B cell (primary cell): ENCODE measurements around the gene ELF4. TPM values are rescaled to one million over a fixed set of nuclear protein-coding genes. Genes with fewer than 3 reads are reported as not detected.

Source experiments
- ATAC-seq: fragments of 200-7000 bp; cut with Tn5 transposase; one replicate; pipeline ENCODE4 v1.10.0; 2021; ENCODE audit warnings: low read depth, mild to moderate bottlenecking, moderate number of reproducible peaks, moderate library complexity
- CTCF ChIA-PET: fragments of 350-600 bp; sonication (Branson Sonifier 250); formaldehyde crosslinking; loops from one replicate; lab custom pipeline; 2021; ENCODE audit warnings: antibody characterized with exemption, inconsistent platforms; lab: Charles Lee
- POLR2A ChIA-PET: fragments of 350-600 bp; sonication (Branson Sonifier 250); formaldehyde crosslinking; loops from one replicate; lab custom pipeline; 2021; ENCODE audit warnings: antibody characterized with exemption; lab: Charles Lee
- DNase-seq: peaks from one replicate; pipeline ENCODE4 v3.0.0; 2013
- H2AFZ ChIP-seq: 2 replicates; pipeline ENCODE4 v1.6.1; 2012; ENCODE audit warnings: mild to moderate bottlenecking, low read depth, low read length; ENCODE audit not compliant: insufficient read depth, poor library complexity, severe bottlenecking
- H3K27ac ChIP-seq, 2 donors: 1 replicate in 1 of 2; 2 replicates in 1 of 2; pipeline ENCODE4 v1.5.1; 2012 to 2013; ENCODE audit warnings: low read length in 2 of 2, mild to moderate bottlenecking in 2 of 2, moderate library complexity in 1 of 2
- H3K27me3 ChIP-seq, 4 experiments: fragments of 200-600 bp in 1 of 4; sonication (generic) in 1 of 4; replicated peaks in 1 of 4; 1 replicate in 2 of 4; 2 replicates in 2 of 4; pipeline versions ENCODE4 v1.6.1 to v1.7.0; 2013 to 2016; ENCODE audit warnings: low read length in 3 of 4, mild to moderate bottlenecking in 2 of 4, mixed read lengths in 1 of 4, moderate library complexity in 1 of 4; ENCODE audit not compliant: insufficient read depth in 4 of 4, control insufficient read depth in 3 of 4; ENCODE audit errors: control extremely low read depth in 1 of 4
- H3K36me3 ChIP-seq, 2 experiments: replicated peaks in 1 of 2; 1 replicate in 1 of 2; 2 replicates in 1 of 2; pipeline versions ENCODE4 v1.6.1 to v1.7.1; 2013; ENCODE audit warnings: low read length in 1 of 2; ENCODE audit not compliant: insufficient read depth in 2 of 2, control insufficient read depth in 1 of 2; ENCODE audit errors: control extremely low read depth in 1 of 2, extremely low read depth in 1 of 2
- H3K4me1 ChIP-seq, 2 donors: fragments of 200-600 bp in 1 of 2; sonication (generic) in 1 of 2; 1 replicate in 1 of 2; 2 replicates in 1 of 2; pipeline versions ENCODE4 v1.5.1 to v1.6.1; 2013 to 2017; ENCODE audit warnings: low read length in 2 of 2; ENCODE audit not compliant: control insufficient read depth in 2 of 2, insufficient read depth in 2 of 2
- H3K4me2 ChIP-seq: replicated peaks from 2 replicates; pipeline ENCODE3; 2012; ENCODE audit warnings: mild to moderate bottlenecking, low read depth, low read length; ENCODE audit not compliant: poor library complexity, severe bottlenecking
- H3K4me3 ChIP-seq, 5 experiments: fragments of 200-600 bp in 1 of 5; sonication (generic) in 1 of 5; 1 replicate in 3 of 5; 2 replicates in 2 of 5; pipeline versions ENCODE4 v1.5.1 to v1.7.0; 2011 to 2016; ENCODE audit warnings: low read length in 4 of 5, mild to moderate bottlenecking in 4 of 5, low read depth in 2 of 5, control low read depth in 1 of 5, moderate library complexity in 1 of 5; ENCODE audit not compliant: insufficient read depth in 1 of 5; ENCODE audit errors: control extremely low read depth in 1 of 5, extremely low read depth in 1 of 5
- H3K79me2 ChIP-seq: fragments of 200-600 bp; sonication (generic); one replicate; pipeline ENCODE4 v1.6.0; 2016; ENCODE audit warnings: low read length; ENCODE audit not compliant: control insufficient read depth, insufficient read depth
- H3K9ac ChIP-seq: fragments of 200-600 bp; sonication (generic); 2 replicates; pipeline ENCODE4 v1.6.1; 2017; ENCODE audit warnings: mild to moderate bottlenecking, low read length, moderate library complexity
- H3K9me3 ChIP-seq, 3 donors: one replicate each; pipeline versions ENCODE4 v1.6.1 to v1.7.1; 2013; ENCODE audit warnings: low read length in 2 of 3; ENCODE audit not compliant: control insufficient read depth in 2 of 3, insufficient read depth in 1 of 3; ENCODE audit errors: control extremely low read depth in 1 of 3
- H4K20me1 ChIP-seq: 2 replicates; pipeline ENCODE4 v1.6.0; 2012; ENCODE audit warnings: mild to moderate bottlenecking, low read length; ENCODE audit not compliant: insufficient read depth, control insufficient read depth, poor library complexity, severe bottlenecking
- H3K27ac Mint-ChIP-seq: one replicate; pipeline ENCODE4 v1.8.0; 2021; ENCODE audit warnings: mixed read lengths
- H3K27me3 Mint-ChIP-seq: one replicate; pipeline ENCODE4 v1.8.0; 2021; ENCODE audit warnings: mixed read lengths
- H3K4me1 Mint-ChIP-seq: one replicate; pipeline ENCODE4 v1.8.0; 2021; ENCODE audit warnings: mixed read lengths
- H3K4me3 Mint-ChIP-seq: one replicate; pipeline ENCODE4 v1.8.0; 2021; ENCODE audit warnings: mixed read lengths
- H3K9me3 Mint-ChIP-seq: one replicate; pipeline ENCODE4 v1.8.0; 2022; ENCODE audit warnings: mixed read lengths; ENCODE audit not compliant: insufficient read depth
- CTCF ChIP-seq: fragments of 200-600 bp; IDR thresholded peaks from one replicate; pipeline ENCODE4 v1.8.0; 2022; ENCODE audit warnings: antibody characterized with exemption, mild to moderate bottlenecking
- EZH2 ChIP-seq: IDR thresholded peaks from 2 replicates; pipeline ENCODE4 v1.6.1; 2012; ENCODE audit warnings: borderline replicate concordance, low read depth, mild to moderate bottlenecking, moderate library complexity, low read length; ENCODE audit not compliant: insufficient read depth, poor library complexity, severe bottlenecking
- WGBS: methylation state at CpG from one replicate; pipeline ENCODE4 v1.1.5; 2013; ENCODE audit warnings: missing lambda C conversion rate; ENCODE audit not compliant: insufficient coverage; 5-methylcytosine and 5-hydroxymethylcytosine counted together
- intact Hi-C: fragments of 100-400 bp; cut with micrococcal nuclease; formaldehyde crosslinking; loops from one replicate; pipeline ENCODE4 v1.10.0; 2022
- polyA plus RNA-seq: library from polyadenylated mRNA; depleted of rRNA; stranded (reverse); fragments of >200 nt; gene quantifications from 2 replicates; pipeline ENCODE4 v1.2.3, GENCODE V29; 2012
- total RNA-seq, 2 donors: library from RNA; stranded (reverse); fragments of 120-200 nt in 1 of 2; gene quantifications; 1 replicate in 1 of 2; 2 replicates in 1 of 2; pipeline versions ENCODE4 v1.2.3 to v1.2.4, GENCODE V29; 2013 to 2022

ELF4 gene
- total and polyA plus RNA-seq, 2 donors (not counting 1 experiment from before 2014, with no cell fraction given) = 24.7 to 26.3 TPM

- H3K4me1 Mint-ChIP-seq = peaks cover 6% of the 10 kb centered on the region
- Histone ChIP-seq H3K4me1 (peaks cover 0 to 3% of the 10 kb centered on the region in 2 donors), H3K79me2 (peaks cover 23% of the 10 kb centered on the region), H3K4me3 (no peak overlapping the region), H3K9me3 (no peaks in the 10 kb centered on the region), H4K20me1 (peaks cover 7% of the 10 kb centered on the region), H3K27ac (no peak overlapping the region), H2AFZ (no peak overlapping the region), H3K4me2 (no peak overlapping the region), H3K9ac (no peak overlapping the region), H3K27me3 (no peaks in the 10 kb centered on the region), H3K36me3 (peaks cover 0 to 23% of the 10 kb centered on the region in 2 experiments)
- intact Hi-C loops = no loop called here
- H3K4me3 Mint-ChIP-seq = no peak overlapping the region
- ATAC-seq = no peak
- H3K27me3 Mint-ChIP-seq = no peaks in the 10 kb centered on the region
- CTCF ChIA-PET = no interaction called here
- no peak for DNase-seq
- POLR2A ChIA-PET = no interaction called here
- 86% methylated on average over 1 of the region's 4 CpGs for whole genome bisulfite sequencing
- no peaks in the 10 kb centered on the region for H3K9me3 Mint-ChIP-seq
- no peak overlapping the region for H3K27ac Mint-ChIP-seq
- TF ChIP-seq EZH2 (no peak), CTCF (no peak)
Observed at GRCh38 chrX:130075777-130076176, 34.5 kb downstream of the ELF4 start.

DNA sequence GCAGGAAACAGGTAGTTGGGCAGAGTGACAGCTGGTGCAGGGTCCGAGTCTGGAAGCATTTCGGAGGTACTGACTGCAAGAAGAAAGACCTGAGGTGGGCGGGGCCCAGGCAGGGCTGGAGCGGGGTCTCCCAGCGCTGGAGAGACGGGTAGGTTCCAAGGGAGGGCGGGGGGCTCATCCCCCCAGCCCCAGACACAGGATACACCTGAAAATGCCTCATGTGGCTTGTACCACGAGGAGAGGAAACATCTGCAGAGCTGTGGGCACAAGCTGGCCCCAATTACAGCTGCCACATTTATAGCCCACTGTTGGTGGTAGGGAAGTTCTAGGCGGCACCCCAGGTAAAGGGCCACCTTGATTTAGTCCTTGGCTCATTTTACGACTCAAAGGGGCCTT, 38.0 kb downstream of the ELF4 start:
- ChIA-PET POLR2A (no interaction called here), CTCF (interaction anchor here (0.8 kb wide), 1 partner anchor 9 kb away, joined by 3 read pairs; no protein-coding TSS in a partner anchor)
- Histone ChIP-seq H4K20me1 (peaks cover 7% of the 10 kb centered on the region), H3K27ac (no peak overlapping the region), H3K36me3 (peaks cover 0 to 35% of the 10 kb centered on the region in 2 experiments), H3K9ac (no peak overlapping the region), H3K79me2 (peaks cover 4% of the 10 kb centered on the region), H3K4me1 (no peaks in the 10 kb centered on the region), H3K9me3 (no peaks in the 10 kb centered on the region), H2AFZ (no peak overlapping the region), H3K4me3 (no peak overlapping the region), H3K4me2 (no peak overlapping the region), H3K27me3 (no peaks in the 10 kb centered on the region)
- DNase-seq (no peak), ATAC-seq (no peak)
- TF ChIP-seq EZH2 (no peak), CTCF (no peak)
- H3K4me3 Mint-ChIP-seq = no peak overlapping the region
- 34% methylated on average over 5 of the region's 10 CpGs for WGBS
- H3K27ac Mint-ChIP-seq = peak overlapping the region; percentile 74
- no peaks in the 10 kb centered on the region for H3K4me1 Mint-ChIP-seq
- intact Hi-C loops = no loop called here
- no peaks in the 10 kb centered on the region for H3K9me3 Mint-ChIP-seq
- no peaks in the 10 kb centered on the region for H3K27me3 Mint-ChIP-seq
